D721Med (cell line): Measurements from ENCODE around the gene NAA35.

Experiments
- DNase-seq: peaks from one replicate; pipeline ENCODE4 v3.0.0; 2011; ENCODE audit warnings: low spot score; ENCODE audit not compliant: insufficient read length
- FAIRE-seq: peaks from 2 replicates; lab custom pipeline; 2011; peaks lifted over from hg19 to GRCh38; lab: Jason Lieb, UNC
- CTCF ChIP-seq: IDR thresholded peaks from 2 replicates; pipeline ENCODE4 v1.5.1; 2012; ENCODE audit warnings: mild to moderate bottlenecking, control low read depth; ENCODE audit not compliant: insufficient read depth; ENCODE audit errors: missing control alignments

Gene NAA35

DNA sequence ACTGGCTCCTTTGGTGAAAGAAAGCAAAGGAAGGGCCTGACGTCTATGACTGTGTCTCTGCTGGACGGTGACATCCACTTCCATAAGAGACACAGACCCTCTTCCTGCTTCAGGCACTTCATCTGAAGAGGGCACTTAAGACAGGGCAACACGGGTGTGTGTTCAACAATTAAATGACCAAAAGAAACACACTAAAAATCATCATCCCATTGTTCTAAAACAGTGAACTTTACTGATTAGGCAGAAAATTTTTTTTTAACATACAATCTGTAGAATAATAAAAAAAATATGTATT, 99.9 kb downstream of the NAA35 start:
- no peak for TF ChIP-seq CTCF
- DNase-seq = no peak
- no peak for FAIRE-seq

DNA sequence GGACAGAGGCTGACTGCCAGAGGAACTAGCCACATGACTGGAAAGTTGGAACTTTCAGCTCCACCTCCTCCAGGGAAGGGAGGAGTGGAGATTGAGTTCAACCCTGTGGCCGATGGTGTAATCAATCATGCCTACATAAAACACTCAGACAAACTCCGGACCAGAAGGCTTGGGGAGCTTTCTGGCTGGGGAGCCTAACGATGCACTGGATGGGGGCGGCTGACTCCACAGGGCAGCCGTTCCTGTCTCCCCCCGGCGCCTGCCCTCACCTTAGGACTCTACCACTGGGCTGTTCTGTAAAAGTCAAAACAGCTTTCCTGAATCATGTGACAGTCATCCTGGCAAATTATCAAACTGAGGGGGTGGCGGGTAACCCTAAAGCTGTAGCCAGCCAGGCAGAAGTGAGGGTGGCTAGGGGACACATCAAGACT, 100.4 kb downstream of the NAA35 start:
- FAIRE-seq = no peak
- no peak for TF ChIP-seq CTCF
- DNase-seq = no peak

DNA sequence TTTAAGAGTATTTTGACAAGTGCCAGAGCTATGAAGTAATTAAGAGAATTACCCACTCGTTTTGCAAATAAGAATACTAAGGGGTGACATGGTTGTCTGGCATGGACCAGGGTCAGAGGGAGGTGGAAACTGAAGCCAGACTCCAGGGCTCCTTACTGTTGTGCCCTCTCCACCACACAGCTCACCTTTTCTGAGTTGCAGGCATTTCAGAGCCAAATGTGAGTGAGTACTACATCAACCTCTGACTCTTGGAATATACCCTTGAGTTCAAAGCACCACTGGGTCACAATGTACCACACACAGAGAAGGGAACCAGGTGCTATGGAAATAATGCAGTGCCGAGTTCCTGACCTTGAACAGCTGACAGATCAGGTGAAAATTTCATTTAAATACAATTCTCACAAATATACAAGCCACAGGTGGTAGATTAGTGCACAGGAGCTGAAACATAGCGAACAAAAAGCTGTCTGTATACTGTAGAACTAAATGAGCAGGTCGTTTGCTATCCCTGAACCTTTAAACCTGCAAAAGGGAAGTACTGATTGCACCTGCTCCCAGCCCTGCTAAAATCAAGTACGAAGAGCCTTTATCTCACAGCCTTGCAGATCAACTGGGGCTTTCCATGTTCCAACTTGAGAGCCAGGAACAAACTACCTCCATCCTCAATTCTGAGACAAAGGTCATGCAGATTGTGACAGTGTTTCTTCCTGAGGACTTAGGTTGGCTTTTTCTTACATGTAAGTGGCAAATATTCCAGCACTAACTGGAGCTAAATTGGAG, 101.4 kb downstream of the NAA35 start:
- DNase-seq (no peak), FAIRE-seq (no peak)
- TF ChIP-seq CTCF = no peak

GRCh38 chr9:86043586-86043985, 102.6 kb downstream of the NAA35 start:
- no peak for FAIRE-seq
- no peak for TF ChIP-seq CTCF
- DNase-seq = no peak

DNA sequence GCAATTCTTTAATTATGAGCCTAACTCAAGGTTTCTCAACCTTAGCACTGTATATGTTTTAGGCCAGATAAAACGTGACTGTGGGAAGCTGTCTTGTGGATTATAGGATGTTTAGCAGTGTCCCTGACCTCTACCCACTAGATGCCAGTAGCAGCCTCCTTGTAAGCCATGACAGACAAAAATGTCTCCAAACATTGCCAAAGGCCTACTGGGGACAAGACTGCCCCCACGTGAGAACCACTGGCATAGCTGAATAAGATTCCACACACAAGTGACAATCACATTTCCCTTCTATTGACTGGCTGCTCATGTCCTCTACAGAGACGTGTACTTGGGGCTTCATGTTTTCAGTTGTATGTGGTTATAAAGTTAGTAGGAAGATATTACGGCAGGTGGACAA, 103.1 kb downstream of the NAA35 start:
- DNase-seq = no peak
- no peak for FAIRE-seq
- no peak for TF ChIP-seq CTCF

DNA sequence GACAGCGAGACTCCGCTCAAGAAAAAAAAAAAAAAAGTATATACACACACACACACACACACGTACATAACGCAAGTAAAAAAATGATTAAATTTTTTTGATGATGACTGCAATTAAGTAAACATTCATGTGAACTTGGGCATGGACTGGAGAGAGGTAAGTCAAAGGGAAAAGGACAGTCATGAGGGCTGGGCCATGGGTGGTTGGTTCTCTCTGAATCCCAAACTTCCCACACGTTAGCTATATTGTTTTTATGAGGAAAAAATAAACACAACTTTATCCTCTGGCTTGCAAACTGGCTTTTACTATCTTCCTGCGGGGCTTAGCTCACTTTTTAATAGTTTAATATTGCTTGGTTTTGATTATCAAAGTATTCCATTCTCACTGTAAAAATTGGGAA, 104.7 kb downstream of the NAA35 start:
- DNase-seq = no peak
- TF ChIP-seq CTCF = no peak
- FAIRE-seq = no peak

DNA sequence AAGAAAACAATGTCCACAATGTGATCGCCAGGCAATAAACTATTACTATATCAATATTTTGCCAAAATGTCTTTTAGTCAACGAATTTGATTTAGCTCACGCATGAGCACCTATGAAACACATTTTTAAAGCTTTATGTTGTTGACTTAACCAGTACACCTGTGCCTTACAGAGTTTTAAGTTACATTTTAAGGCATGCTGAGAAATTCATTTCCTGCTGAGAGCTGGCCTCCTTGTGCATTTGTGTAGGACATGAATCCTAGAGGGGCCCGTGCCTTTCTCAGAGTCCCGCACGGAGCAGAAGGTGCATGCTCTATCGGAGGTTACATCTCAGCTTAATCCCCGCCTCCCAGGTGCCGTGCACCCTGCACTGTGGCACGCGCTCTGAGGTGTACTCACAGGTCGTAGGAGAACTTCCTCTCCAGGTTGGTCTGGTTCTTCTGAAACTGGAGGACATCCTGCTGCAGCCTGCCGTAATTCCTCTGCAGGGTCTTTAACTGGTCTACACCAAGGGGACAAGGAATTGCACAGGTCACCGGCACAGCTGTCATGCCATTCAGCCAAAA, 105.2 kb downstream of the NAA35 start:
- FAIRE-seq = no peak
- no peak for TF ChIP-seq CTCF
- no peak for DNase-seq
